ENCODE measurements around the gene FSTL4.

The FSTL4 gene

GRCh38 chr5:133365738-133366137 is 246.6 kb downstream of the FSTL4 start:
- H3K36me3 ChIP-seq (ENCODE audit: control insufficient read depth, insufficient read depth, low read length): no peaks in the 10 kb centered on the region
- no peak overlapping the region for H3K4me3 ChIP-seq (ENCODE audit: low read length)
- H3K27me3 ChIP-seq (ENCODE audit: control insufficient read depth, insufficient read depth, low read length): no peaks in the 10 kb centered on the region
- no peak overlapping the region for H3K9ac ChIP-seq (ENCODE audit: low read length)
- no peaks in the 10 kb centered on the region for H3K4me1 ChIP-seq (ENCODE audit: control insufficient read depth, insufficient read depth, low read length)
- no peaks in the 10 kb centered on the region for H3K9me3 ChIP-seq (ENCODE audit: control insufficient read depth, low read length)

GRCh38 chr5:133364936-133365707 is 247.2 kb downstream of the FSTL4 start:
- Histone ChIP-seq H3K36me3 (ENCODE audit: control insufficient read depth, insufficient read depth, low read length) (no peaks in the 10 kb centered on the region), H3K4me3 (ENCODE audit: low read length) (no peak overlapping the region), H3K4me1 (ENCODE audit: control insufficient read depth, insufficient read depth, low read length) (no peaks in the 10 kb centered on the region), H3K27me3 (ENCODE audit: control insufficient read depth, insufficient read depth, low read length) (no peaks in the 10 kb centered on the region), H3K9me3 (ENCODE audit: control insufficient read depth, low read length) (no peaks in the 10 kb centered on the region), H3K9ac (ENCODE audit: low read length) (no peak overlapping the region)

- Histone ChIP-seq H3K9ac (ENCODE audit: low read length) (no peak overlapping the region), H3K36me3 (ENCODE audit: control insufficient read depth, insufficient read depth, low read length) (no peaks in the 10 kb centered on the region), H3K9me3 (ENCODE audit: control insufficient read depth, low read length) (no peaks in the 10 kb centered on the region), H3K4me3 (ENCODE audit: low read length) (no peak overlapping the region), H3K27me3 (ENCODE audit: control insufficient read depth, insufficient read depth, low read length) (no peaks in the 10 kb centered on the region), H3K4me1 (ENCODE audit: control insufficient read depth, insufficient read depth, low read length) (no peaks in the 10 kb centered on the region)
Observed at GRCh38 chr5:133363807-133364587, 248.3 kb downstream of the FSTL4 start.

GRCh38 chr5:133362438-133362837 is 249.9 kb downstream of the FSTL4 start:
- Histone ChIP-seq H3K27me3 (ENCODE audit: control insufficient read depth, insufficient read depth, low read length) (no peaks in the 10 kb centered on the region), H3K4me1 (ENCODE audit: control insufficient read depth, insufficient read depth, low read length) (no peaks in the 10 kb centered on the region), H3K36me3 (ENCODE audit: control insufficient read depth, insufficient read depth, low read length) (no peaks in the 10 kb centered on the region), H3K4me3 (ENCODE audit: low read length) (no peak overlapping the region), H3K9ac (ENCODE audit: low read length) (no peak overlapping the region), H3K9me3 (ENCODE audit: control insufficient read depth, low read length) (no peaks in the 10 kb centered on the region)

GRCh38 chr5:133361922-133362321 is 250.4 kb downstream of the FSTL4 start:
- Histone ChIP-seq H3K9ac (ENCODE audit: low read length) (no peak overlapping the region), H3K27me3 (ENCODE audit: control insufficient read depth, insufficient read depth, low read length) (no peaks in the 10 kb centered on the region), H3K4me3 (ENCODE audit: low read length) (no peak overlapping the region), H3K9me3 (ENCODE audit: control insufficient read depth, low read length) (no peaks in the 10 kb centered on the region), H3K36me3 (ENCODE audit: control insufficient read depth, insufficient read depth, low read length) (no peaks in the 10 kb centered on the region), H3K4me1 (ENCODE audit: control insufficient read depth, insufficient read depth, low read length) (no peaks in the 10 kb centered on the region)

GRCh38 chr5:133360693-133361472 is 251.5 kb downstream of the FSTL4 start:
- Histone ChIP-seq H3K9ac (ENCODE audit: low read length) (no peak overlapping the region), H3K4me3 (ENCODE audit: low read length) (no peak overlapping the region), H3K27me3 (ENCODE audit: control insufficient read depth, insufficient read depth, low read length) (no peaks in the 10 kb centered on the region), H3K9me3 (ENCODE audit: control insufficient read depth, low read length) (no peaks in the 10 kb centered on the region), H3K4me1 (ENCODE audit: control insufficient read depth, insufficient read depth, low read length) (no peaks in the 10 kb centered on the region), H3K36me3 (ENCODE audit: control insufficient read depth, insufficient read depth, low read length) (no peaks in the 10 kb centered on the region)

GRCh38 chr5:133359861-133360260 is 252.5 kb downstream of the FSTL4 start:
- Histone ChIP-seq H3K9me3 (ENCODE audit: control insufficient read depth, low read length) (no peaks in the 10 kb centered on the region), H3K4me1 (ENCODE audit: control insufficient read depth, insufficient read depth, low read length) (no peaks in the 10 kb centered on the region), H3K27me3 (ENCODE audit: control insufficient read depth, insufficient read depth, low read length) (no peaks in the 10 kb centered on the region), H3K36me3 (ENCODE audit: control insufficient read depth, insufficient read depth, low read length) (no peaks in the 10 kb centered on the region), H3K4me3 (ENCODE audit: low read length) (no peak overlapping the region), H3K9ac (ENCODE audit: low read length) (no peak overlapping the region)

GRCh38 chr5:133358271-133358670 is 254.1 kb downstream of the FSTL4 start:
- H3K9ac ChIP-seq (ENCODE audit: low read length): no peak overlapping the region
- no peaks in the 10 kb centered on the region for H3K4me1 ChIP-seq (ENCODE audit: control insufficient read depth, insufficient read depth, low read length)
- no peaks in the 10 kb centered on the region for H3K36me3 ChIP-seq (ENCODE audit: control insufficient read depth, insufficient read depth, low read length)
- no peaks in the 10 kb centered on the region for H3K27me3 ChIP-seq (ENCODE audit: control insufficient read depth, insufficient read depth, low read length)
- no peak overlapping the region for H3K4me3 ChIP-seq (ENCODE audit: low read length)
- no peaks in the 10 kb centered on the region for H3K9me3 ChIP-seq (ENCODE audit: control insufficient read depth, low read length)

GRCh38 chr5:133357758-133358157 is 254.6 kb downstream of the FSTL4 start:
- Histone ChIP-seq H3K4me1 (ENCODE audit: control insufficient read depth, insufficient read depth, low read length) (no peaks in the 10 kb centered on the region), H3K36me3 (ENCODE audit: control insufficient read depth, insufficient read depth, low read length) (no peaks in the 10 kb centered on the region), H3K4me3 (ENCODE audit: low read length) (no peak overlapping the region), H3K9me3 (ENCODE audit: control insufficient read depth, low read length) (no peaks in the 10 kb centered on the region), H3K9ac (ENCODE audit: low read length) (no peak overlapping the region), H3K27me3 (ENCODE audit: control insufficient read depth, insufficient read depth, low read length) (no peaks in the 10 kb centered on the region)

GRCh38 chr5:133356984-133357421 is 255.3 kb downstream of the FSTL4 start:
- Histone ChIP-seq H3K4me1 (ENCODE audit: control insufficient read depth, insufficient read depth, low read length) (no peaks in the 10 kb centered on the region), H3K27me3 (ENCODE audit: control insufficient read depth, insufficient read depth, low read length) (no peaks in the 10 kb centered on the region), H3K9me3 (ENCODE audit: control insufficient read depth, low read length) (no peaks in the 10 kb centered on the region), H3K4me3 (ENCODE audit: low read length) (no peak overlapping the region), H3K36me3 (ENCODE audit: control insufficient read depth, insufficient read depth, low read length) (no peaks in the 10 kb centered on the region), H3K9ac (ENCODE audit: low read length) (no peak overlapping the region)

GRCh38 chr5:133356396-133356983 is 255.9 kb downstream of the FSTL4 start:
- H3K36me3 ChIP-seq (ENCODE audit: control insufficient read depth, insufficient read depth, low read length): no peaks in the 10 kb centered on the region
- H3K9ac ChIP-seq (ENCODE audit: low read length): no peak overlapping the region
- no peaks in the 10 kb centered on the region for H3K9me3 ChIP-seq (ENCODE audit: control insufficient read depth, low read length)
- no peaks in the 10 kb centered on the region for H3K4me1 ChIP-seq (ENCODE audit: control insufficient read depth, insufficient read depth, low read length)
- H3K4me3 ChIP-seq (ENCODE audit: low read length): no peak overlapping the region
- H3K27me3 ChIP-seq (ENCODE audit: control insufficient read depth, insufficient read depth, low read length): no peaks in the 10 kb centered on the region

Measured in mucosa of stomach (tissue), 1 donor.